Stimulated activated naive CD8-positive, alpha-beta T cell treated with anti-CD3 and anti-CD28 coated beads, Interleukin-15, Interleukin-2, amounts not matched to agents 100 ng/mL and 50 ng/mL, for 24 hours (primary cell): ENCODE results near the gene KCNAB1.
A peak's percentile ranks its signal among the peaks of the same experiment; 100 is the strongest.

Experiments used
- H3K27ac Mint-ChIP-seq: one replicate; pipeline ENCODE4 v1.8.0; 2021; ENCODE audit warnings: mild to moderate bottlenecking, mixed read lengths
- H3K27me3 Mint-ChIP-seq: one replicate; pipeline ENCODE4 v1.8.0; 2021; ENCODE audit warnings: mixed read lengths
- H3K36me3 Mint-ChIP-seq: one replicate; pipeline ENCODE4 v1.8.0; 2021; ENCODE audit warnings: low read depth, mixed read lengths
- H3K4me1 Mint-ChIP-seq: one replicate; pipeline ENCODE4 v1.8.0; 2021; ENCODE audit warnings: low read depth, mixed read lengths
- H3K4me3 Mint-ChIP-seq: one replicate; pipeline ENCODE4 v1.8.0; 2021; ENCODE audit warnings: mild to moderate bottlenecking, mixed read lengths
- H3K9me3 Mint-ChIP-seq: one replicate; pipeline ENCODE4 v1.8.0; 2021; ENCODE audit warnings: mixed read lengths

Gene KCNAB1

DNA sequence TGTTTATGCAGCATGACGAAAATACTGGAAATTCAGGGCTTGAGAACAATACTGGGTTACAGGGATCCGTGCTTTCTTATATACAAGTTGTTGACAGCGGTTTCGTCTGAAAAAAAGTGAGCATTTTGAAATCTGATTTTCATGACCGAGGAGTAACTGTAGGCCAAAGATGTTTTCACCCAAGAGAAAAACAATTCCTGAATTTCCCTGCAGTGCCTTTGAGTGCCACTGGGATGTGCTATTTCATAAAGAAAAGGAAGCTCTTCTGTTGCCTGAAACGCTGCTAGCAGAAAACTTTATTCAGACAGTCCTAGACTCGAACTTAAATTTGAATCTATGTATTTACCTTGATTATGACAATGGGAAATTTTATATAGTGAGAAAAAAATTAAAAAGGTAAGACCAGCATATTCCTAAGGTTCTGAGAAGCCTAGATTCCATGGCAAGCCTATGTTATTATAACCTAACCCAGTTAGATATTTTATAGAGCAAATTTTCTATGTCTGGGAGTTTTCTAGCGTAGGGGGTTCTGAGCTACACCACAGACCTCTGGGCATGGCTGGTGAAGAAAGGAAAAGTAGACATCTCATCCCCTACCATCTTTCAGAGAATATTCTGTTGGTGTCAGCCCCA lies 30.2 kb downstream of the KCNAB1 start:
- Mint-ChIP-seq H3K4me1 (peaks cover 8% of the 10 kb centered on the region), H3K36me3 (no peaks in the 10 kb centered on the region), H3K27ac (no peak overlapping the region), H3K9me3 (peaks cover 3% of the 10 kb centered on the region), H3K4me3 (no peak overlapping the region), H3K27me3 (peaks cover 10% of the 10 kb centered on the region)

DNA sequence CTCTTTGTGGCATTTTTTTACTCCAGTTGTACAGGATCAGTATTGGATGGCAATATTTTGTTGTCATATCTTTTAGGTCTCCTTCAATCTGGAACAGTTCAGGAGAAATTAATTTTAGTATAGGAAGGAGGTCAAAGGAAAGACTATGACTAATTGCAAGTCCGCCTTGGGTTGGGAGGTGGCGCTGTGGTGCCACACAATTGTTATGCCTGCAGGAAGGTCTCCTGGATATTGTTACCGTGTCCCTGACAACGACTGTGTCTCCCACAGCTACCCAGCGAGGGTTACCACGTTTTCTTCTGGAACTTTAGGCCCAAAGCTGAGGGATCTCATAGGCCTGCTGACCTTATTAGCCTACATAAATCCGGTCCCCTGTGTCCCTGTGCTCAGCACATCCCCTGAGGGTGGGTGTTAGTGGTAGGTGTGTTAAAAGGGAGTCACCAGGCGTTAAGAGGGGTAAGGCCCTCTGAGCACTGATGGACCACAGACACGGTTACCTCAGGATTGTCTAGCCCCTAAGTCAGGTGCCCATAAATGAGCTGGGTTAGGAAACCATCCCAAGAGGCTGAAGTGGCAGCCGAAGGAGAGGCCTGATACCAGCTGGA lies 31.5 kb downstream of the KCNAB1 start:
- Mint-ChIP-seq H3K27me3 (no peaks in the 10 kb centered on the region), H3K36me3 (no peaks in the 10 kb centered on the region), H3K4me1 (peaks cover 8% of the 10 kb centered on the region), H3K27ac (no peak overlapping the region), H3K4me3 (no peak overlapping the region), H3K9me3 (peaks cover 4% of the 10 kb centered on the region)

DNA sequence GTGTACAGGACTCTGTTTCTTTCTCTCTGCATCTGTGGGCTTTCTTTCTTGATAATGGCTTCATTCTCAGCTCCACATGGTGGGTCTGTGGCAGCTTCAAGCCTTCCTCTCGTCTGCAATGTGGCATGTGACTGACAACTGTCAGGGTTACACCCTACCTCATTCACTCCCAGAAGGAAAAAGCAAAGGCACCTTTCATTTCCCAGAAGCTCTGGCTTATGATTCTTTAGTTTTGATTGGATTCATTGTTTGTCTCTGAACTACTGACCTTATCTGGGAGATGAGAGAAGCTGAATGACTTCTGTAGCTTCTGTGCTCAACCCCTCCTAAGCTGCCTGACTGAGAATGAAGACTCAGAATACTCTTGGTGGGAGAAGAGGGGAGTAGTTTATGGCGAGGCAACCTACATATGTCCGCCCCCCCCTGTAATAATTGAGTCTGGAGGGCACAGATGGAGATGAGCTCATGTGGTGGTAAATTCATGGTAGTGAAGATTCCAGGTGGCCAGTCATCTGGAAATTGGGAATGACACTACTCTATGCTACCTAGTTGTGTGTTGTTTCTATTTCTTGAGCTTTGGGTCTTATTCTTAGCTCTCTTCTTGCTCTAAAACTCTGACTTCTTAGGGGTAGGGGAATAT lies 38.4 kb downstream of the KCNAB1 start:
- Mint-ChIP-seq H3K4me3 (no peak overlapping the region), H3K27ac (no peak overlapping the region)

DNA sequence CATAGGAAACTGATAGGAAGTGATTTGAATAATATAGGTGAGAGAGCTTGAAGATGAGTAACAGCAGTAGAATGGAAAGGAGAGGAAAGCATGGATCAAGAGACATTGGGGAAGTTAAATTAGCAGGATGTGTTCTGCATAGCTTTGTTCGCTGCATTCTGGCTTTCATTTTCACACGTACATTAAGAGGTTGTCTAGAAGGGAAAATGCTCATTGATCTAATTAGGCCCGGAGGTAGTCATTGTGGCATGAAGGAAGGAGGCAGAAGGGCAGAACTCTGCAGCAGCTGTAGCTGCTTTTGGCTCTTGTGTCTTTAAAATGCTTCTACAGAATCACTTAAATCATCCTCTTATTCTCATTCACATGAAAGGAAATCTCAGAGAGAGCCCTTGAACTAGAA lies 40.3 kb downstream of the KCNAB1 start:
- Mint-ChIP-seq H3K27me3 (no peaks in the 10 kb centered on the region), H3K36me3 (no peaks in the 10 kb centered on the region), H3K27ac (no peak overlapping the region), H3K9me3 (peaks cover under 1% of the 10 kb centered on the region), H3K4me3 (peak overlapping the region; percentile 38), H3K4me1 (peaks cover 12% of the 10 kb centered on the region)

More for the DNA sequence above, 38.4 kb downstream of the KCNAB1 start:
- H3K27me3 Mint-ChIP-seq = no peaks in the 10 kb centered on the region
- H3K36me3 Mint-ChIP-seq = no peaks in the 10 kb centered on the region
- peaks cover 12% of the 10 kb centered on the region for H3K4me1 Mint-ChIP-seq
- H3K9me3 Mint-ChIP-seq = peaks cover 4% of the 10 kb centered on the region

DNA sequence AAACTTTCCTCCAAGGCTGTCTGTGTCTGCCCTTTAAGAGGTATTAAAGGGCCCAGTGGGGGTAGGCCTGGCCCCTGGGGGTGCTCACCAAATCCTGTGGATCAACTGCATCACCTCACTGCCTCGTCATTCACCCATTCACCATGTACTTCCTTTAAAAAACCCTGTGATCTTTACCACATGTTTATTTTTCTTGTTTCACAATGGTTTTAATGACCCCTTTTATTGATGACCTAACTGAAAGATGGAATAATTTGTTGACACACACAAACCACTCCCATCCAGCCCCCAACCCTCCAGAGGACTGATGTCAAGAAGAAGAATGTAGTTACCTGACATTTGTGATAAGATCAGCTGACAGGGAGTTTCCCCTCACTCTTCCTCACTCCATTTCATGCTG lies 40.8 kb downstream of the KCNAB1 start:
- H3K9me3 Mint-ChIP-seq = no peaks in the 10 kb centered on the region
- no peaks in the 10 kb centered on the region for H3K36me3 Mint-ChIP-seq
- peak overlapping the region; percentile 38 for H3K4me3 Mint-ChIP-seq
- H3K4me1 Mint-ChIP-seq = peaks cover 12% of the 10 kb centered on the region
- H3K27ac Mint-ChIP-seq = peak overlapping the region; percentile 46
- H3K27me3 Mint-ChIP-seq = no peaks in the 10 kb centered on the region

DNA sequence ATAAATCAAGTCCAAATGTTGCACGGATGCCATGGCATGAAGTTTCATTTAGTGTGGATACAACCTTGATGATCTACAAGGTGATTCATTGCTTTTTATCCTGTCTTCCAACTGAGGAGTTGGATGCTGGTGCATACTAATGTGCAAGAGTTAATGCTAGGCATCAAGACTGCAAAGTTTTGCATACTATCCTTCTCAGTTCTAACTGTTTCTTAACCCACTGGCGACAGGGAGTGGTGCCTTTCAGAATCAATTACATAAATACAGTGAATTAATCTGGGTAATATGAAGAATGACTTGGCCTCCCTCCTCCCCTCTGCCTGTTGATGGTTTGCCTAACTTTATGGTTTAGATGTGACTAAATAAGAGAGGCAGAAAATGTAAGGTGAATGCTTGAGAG lies 43.5 kb downstream of the KCNAB1 start:
- H3K4me1 Mint-ChIP-seq = peaks cover 12% of the 10 kb centered on the region
- H3K27me3 Mint-ChIP-seq = peaks cover 3% of the 10 kb centered on the region
- no peak overlapping the region for H3K4me3 Mint-ChIP-seq
- H3K27ac Mint-ChIP-seq = no peak overlapping the region
- H3K9me3 Mint-ChIP-seq = no peaks in the 10 kb centered on the region
- no peaks in the 10 kb centered on the region for H3K36me3 Mint-ChIP-seq

DNA sequence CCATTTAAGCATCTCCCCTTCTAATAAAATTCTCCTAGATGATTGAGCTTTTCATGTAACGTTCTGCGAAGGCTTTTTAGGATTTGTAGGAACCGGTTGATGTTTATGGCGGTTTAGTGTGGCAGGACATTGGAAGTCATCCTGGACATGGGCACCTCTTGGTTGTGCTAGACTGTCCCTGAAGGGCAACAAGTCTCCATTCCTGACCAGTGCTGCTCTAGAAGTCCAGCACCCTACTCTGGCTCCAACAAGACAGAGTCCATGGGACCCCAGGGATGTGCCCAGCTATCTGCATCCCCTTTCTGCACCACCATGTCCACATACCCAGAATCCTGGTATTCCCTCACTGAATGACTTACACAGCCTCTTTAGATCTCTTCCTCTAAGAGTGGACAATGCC lies 46.4 kb downstream of the KCNAB1 start:
- Mint-ChIP-seq H3K27ac (no peak overlapping the region), H3K4me3 (no peak overlapping the region), H3K36me3 (no peaks in the 10 kb centered on the region), H3K4me1 (no peaks in the 10 kb centered on the region), H3K9me3 (no peaks in the 10 kb centered on the region), H3K27me3 (peaks cover 7% of the 10 kb centered on the region)

DNA sequence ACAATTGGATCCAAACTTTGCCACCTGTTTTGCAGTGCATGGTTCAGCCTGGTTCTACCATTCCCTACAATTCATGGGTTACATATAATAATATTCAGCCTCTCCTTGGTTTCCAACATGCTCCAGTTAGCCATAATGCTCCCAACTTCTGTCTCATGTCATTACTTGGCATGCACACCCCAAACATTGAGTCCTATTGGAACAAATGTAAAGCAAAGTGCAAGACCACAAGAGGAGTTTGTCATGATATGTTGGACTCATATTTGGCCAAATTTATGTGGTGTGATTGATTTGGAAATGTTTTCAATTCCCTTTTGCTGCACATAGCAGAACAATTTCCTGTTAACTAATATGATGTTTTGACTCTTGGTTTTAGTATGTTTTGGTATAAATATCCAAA lies 50.2 kb downstream of the KCNAB1 start:
- no peaks in the 10 kb centered on the region for H3K9me3 Mint-ChIP-seq
- H3K4me3 Mint-ChIP-seq = no peak overlapping the region
- no peaks in the 10 kb centered on the region for H3K4me1 Mint-ChIP-seq
- peaks cover 7% of the 10 kb centered on the region for H3K27me3 Mint-ChIP-seq
- H3K36me3 Mint-ChIP-seq = no peaks in the 10 kb centered on the region
- no peak overlapping the region for H3K27ac Mint-ChIP-seq

DNA sequence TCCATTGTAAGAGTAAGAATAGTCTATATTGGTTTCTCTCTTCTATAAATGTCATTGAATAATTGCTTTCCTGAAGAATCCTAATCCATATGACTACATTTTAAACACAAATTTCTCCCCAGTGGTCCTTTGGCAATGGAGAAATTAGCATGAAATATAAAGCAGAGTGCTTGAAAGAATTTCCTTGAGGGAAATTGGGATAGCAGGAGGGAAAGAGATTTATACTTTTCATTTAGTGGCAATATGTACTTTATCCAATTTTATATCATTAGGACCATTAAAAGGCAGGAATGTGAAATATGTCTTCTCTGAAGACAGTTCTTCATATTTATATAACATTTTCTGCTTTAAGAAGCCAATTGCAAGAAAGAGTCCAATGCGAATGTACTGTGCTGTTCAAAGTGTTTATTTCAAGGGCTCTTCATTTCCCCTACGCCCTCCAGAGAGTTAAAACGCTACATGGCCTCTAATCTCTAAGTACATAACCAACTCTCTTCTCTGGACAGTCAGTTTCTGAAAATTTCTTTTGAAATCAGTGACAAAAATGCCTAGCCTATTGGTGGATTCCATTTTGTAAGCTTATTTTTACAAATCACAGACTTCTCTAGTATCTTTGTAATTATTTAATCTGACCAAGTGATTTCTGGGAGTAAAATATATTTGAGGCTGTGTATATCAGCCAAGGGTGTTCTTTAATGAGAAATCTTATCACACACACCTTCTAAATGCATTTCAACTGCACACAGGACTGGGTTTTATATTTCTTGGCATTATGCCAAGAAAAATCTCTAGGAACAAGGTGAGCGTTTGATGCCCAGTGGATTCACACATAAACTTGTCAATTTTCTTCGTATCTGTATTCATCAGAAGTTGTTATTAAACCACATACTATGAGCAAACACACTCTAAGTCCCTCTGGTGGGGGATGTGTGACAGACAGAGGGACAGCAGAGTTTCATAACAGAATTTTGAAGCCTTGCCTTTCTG lies 51.2 kb downstream of the KCNAB1 start:
- Mint-ChIP-seq H3K36me3 (no peaks in the 10 kb centered on the region), H3K9me3 (no peaks in the 10 kb centered on the region), H3K27ac (no peak overlapping the region), H3K4me3 (no peak overlapping the region), H3K27me3 (peaks cover 7% of the 10 kb centered on the region), H3K4me1 (no peaks in the 10 kb centered on the region)

DNA sequence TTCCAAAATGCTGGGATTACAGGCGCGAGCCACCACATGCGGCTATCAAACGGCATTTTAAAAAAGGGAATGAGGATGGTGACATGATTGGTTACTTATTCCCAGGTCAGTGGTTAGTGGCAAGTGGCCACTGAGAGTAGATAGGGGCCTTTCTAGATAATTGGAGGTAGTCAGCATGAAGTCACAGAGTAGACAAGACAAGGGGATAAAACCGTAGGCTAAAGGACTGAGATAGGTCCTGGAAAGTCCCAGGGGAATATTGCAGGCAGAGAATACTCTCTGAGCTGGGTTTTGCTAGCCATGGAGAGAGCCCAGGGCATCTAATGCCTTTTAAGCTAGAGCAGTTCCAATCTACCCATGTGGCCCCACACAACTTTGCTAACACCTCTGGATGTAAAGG lies 52.2 kb downstream of the KCNAB1 start:
- Mint-ChIP-seq H3K9me3 (no peaks in the 10 kb centered on the region), H3K27ac (no peak overlapping the region), H3K4me1 (no peaks in the 10 kb centered on the region), H3K27me3 (peaks cover 4% of the 10 kb centered on the region), H3K36me3 (no peaks in the 10 kb centered on the region), H3K4me3 (no peak overlapping the region)

DNA sequence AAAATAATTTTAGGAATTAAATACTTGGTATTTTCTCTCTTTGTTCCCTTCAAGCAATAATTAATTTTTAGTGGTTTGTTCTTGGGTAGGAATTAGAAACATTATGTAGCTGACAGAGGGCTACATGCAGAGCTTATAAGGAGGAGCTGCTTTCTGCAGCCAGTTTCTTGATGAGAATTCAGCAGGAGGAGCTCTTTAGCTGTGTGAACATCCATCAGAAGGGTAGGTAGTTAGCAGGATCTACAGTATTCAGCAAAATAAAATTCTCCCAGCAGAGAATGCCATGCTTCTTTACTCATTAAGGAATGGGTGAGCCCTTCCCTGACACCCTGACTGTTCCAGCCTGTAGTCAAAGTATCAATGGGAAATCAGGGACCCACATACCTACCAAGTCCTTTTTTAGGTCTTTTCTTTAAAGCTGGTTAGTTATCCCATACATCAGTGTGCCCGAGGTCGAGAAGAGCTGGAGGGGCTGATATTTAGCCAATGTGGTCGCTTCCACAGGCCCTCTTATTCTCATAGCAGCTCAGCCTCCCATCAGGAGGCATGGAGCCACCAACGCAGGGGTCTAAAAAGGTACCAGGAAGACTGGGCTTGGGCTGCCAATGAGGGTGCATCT lies 54.0 kb downstream of the KCNAB1 start:
- Mint-ChIP-seq H3K36me3 (no peaks in the 10 kb centered on the region), H3K4me1 (no peaks in the 10 kb centered on the region), H3K9me3 (no peaks in the 10 kb centered on the region), H3K4me3 (no peak overlapping the region), H3K27me3 (peaks cover 4% of the 10 kb centered on the region), H3K27ac (no peak overlapping the region)

DNA sequence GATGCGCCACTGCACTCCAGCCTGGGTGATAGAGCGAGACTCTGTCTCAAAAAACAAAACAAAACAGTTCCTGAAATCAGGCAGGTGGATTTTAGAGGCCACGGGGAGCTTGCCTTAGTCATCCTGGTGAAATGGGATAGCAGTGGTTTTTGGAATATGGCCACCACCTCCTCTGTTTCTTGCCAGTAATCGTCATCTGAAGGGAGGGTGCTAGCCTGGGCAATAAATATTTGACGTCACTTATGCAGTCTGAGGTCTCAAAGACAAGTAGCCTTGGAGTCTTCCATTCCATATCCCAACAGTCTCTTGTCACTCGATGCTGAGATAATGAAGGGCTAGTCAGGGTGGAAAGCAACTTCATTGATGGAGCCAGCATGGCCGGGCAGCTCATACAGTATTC lies 55.2 kb downstream of the KCNAB1 start:
- Mint-ChIP-seq H3K4me3 (no peak overlapping the region), H3K27ac (no peak overlapping the region), H3K27me3 (peaks cover 2% of the 10 kb centered on the region), H3K4me1 (no peaks in the 10 kb centered on the region), H3K9me3 (no peaks in the 10 kb centered on the region), H3K36me3 (no peaks in the 10 kb centered on the region)

DNA sequence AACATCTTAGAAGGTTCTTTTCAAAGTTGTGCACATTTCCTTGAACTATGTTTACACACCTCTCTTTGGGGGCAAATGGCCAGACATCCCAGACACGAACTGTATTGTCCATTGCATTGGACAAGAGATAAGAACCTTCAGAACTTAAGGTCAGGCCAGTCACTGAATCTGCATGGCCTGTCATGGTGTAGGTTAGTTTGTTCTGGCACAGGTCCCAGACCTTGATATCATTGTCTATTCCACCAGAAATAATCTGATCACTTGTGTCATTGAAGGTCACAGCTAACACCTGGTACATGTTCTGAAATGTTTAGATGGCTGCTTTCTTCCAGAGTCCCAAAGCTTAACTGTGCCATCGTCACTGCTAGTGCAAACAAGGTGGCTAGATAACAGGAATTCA lies 55.7 kb downstream of the KCNAB1 start:
- Mint-ChIP-seq H3K9me3 (no peaks in the 10 kb centered on the region), H3K27me3 (no peaks in the 10 kb centered on the region), H3K4me1 (no peaks in the 10 kb centered on the region), H3K4me3 (no peak overlapping the region), H3K27ac (no peak overlapping the region), H3K36me3 (no peaks in the 10 kb centered on the region)

DNA sequence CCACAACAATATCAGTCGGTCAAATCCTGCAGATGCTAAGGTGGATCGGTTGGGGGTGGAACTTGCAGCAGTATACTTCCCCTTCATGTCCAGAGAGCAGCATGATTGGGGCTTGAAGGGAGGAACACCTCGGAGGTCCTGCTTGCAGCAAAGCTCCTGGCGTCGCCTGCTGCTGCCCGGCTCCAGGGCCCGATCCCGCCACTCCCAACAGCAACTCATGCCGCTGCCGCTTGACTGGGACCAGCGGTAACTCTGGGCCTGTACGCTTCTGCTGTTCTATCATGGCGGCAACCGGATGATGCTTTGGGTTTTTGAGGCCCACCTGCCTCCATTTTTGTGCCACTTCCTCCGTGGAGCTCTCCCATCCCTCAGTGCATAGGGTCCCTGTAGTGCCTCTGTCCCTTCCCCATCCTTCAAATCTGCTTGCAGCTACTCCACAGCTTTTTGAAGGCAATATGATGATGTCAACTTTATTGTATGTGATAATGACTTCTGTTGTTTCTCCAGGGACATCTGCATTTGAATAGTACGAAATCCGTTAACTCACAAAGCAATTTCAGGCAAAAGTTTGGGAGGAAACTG lies 56.3 kb downstream of the KCNAB1 start:
- Mint-ChIP-seq H3K9me3 (no peaks in the 10 kb centered on the region), H3K27me3 (no peaks in the 10 kb centered on the region), H3K36me3 (no peaks in the 10 kb centered on the region), H3K4me3 (no peak overlapping the region), H3K27ac (no peak overlapping the region), H3K4me1 (no peaks in the 10 kb centered on the region)
